NCI-H748 treated with DMSO at 0.1 percent for 48 hours (cell line): Measurements from ENCODE around the gene ABI1.
"Not testable (repeated sequence)": the region's sequence is repeated elsewhere in the genome, so short reads cannot be mapped to it uniquely, and the experiment has no call there.

Experiments
- DNase-seq: peaks from one replicate; lab custom pipeline; 2025; lab: John Stamatoyannopoulos, UW

The ABI1 gene

GRCh38 chr10:26860443-26861204 is at the start of gene ABI1:
Gene ABI1, minus strand, starts transcription at chr10:26860958. Its CDS starts 95 bp downstream, at chr10:26860863.
- peak; percentile 89 for DNase-seq

DNA sequence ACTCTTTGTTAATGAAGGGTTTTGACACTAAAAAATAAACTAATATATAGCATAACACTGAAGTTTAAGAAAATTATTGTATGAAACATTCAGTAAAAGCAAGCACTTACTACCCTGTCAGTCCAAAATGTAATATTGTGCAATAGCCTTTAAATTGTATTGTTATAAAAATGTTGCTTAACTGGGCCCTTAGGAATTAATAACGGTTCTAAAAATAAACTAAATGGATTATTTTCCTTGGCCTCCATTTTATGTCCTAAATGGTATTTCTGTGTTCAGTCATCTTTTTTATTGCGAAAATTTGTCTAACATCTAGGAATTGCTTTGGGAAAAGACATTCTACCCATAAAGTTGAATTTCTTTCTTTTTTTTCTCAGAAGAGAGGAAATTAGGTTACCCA is 49.0 kb upstream of the ABI1 start:
- DNase-seq, result no peak

- not testable (repeated sequence) for DNase-seq
These were observed 44.6 kb upstream of the ABI1 start for GRCh38 chr10:26905253-26905781.

DNA sequence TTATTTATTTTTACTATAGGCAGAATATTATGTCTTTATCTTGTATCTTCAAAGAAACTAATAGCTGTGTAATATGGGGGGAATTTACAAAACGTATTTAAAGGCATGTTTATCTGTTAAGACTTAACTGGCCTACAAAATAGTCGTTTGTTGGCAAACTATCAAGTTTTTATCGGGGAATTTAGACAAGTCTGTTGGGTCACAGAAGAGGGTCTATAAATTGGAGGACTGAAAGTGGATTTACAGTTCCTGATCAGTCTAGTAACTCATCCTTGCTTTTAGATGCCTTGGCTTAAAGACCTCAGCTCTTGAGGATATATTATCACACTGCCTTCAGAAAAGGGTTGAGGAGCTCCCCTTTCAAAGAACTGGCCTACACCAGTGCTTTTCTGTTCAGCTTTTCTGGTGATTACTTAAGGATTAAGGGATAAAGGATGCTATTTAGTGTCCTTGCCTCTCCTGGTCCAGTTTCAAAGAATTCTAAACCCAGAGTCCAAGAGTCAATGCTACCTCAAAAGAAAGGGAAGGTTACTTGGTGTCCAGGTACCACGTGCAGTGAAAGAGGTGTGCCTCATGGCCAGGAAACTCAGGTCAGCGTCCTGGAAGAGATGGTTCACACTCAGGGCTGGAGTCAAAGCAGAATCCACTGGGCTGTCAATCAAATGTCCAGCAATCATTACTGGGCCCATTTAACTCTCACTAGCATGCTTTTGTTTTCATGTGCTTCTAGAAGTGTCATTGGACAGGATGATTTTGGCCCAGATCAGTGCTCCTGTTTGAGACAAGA is 42.9 kb upstream of the ABI1 start:
- DNase-seq, result no peak

GRCh38 chr10:26892306-26892923 is 31.7 kb upstream of the ABI1 start:
- not testable (repeated sequence) for DNase-seq

- peak; percentile 8 for DNase-seq
These were observed 30.2 kb upstream of the ABI1 start for GRCh38 chr10:26890956-26891355.

DNA sequence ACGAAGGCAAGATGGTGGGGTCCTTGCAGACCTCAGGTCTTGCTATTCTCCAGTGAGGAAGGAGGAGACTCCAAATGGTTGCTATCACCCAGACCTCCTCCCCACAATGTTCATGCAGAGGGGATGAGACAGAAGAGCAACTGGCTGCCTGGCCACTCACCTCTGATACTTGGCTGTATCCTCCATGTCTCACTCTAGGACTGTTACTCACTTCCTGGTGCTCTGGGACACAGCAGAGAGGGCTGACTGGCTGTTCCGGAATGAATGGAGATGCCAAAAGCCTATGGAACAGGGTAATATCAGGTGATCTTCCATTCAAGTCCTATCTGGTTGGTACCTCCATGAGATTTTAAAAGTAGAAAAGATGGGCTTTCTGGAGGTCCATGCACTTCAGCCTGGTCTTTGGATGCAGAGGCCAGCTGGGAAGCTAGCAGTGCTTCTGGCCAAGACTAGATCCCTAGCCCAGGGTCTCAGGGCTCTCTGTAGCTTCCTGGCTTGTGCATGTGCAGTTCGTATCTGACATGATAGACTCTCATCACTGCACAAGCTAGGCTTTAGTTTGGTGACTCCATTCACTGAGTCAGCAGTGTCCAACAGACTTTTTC is 27.0 kb upstream of the ABI1 start:
- no peak for DNase-seq

DNA sequence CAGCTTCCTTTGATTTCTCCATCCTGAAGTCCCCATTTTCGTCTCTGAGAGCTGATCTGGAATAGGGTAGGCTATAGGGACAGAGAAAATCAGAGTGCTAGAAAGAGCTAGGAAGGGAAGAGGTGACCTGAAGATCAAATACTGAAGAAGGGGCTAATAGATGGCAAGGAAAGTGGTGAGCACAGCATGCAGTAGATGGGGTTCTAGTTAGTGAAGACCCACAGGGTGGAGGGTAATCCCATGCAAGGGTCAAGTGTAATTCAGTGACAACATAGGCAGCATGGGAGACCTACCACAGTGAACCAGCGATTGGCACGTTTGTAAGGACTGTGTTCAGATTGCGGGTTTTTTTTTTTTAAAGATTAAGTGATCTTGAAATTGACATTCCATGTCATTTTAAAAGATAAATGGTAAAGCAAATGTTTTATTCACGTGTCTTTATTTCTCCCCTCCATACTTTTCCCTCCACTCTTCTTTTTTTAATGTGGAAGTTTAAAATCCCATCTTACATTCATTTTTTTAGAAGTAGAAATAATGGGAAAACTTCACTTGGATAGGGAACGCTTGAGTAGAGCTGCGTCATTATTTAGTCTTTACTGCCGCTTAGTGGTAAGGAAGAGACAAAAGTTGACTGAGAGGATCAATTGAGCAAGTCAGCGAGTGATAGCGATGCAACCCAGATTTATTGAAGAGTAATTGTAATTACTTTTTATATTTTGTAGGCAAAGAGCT is 21.0 kb upstream of the ABI1 start:
- peak; percentile 46 for DNase-seq

GRCh38 chr10:26879744-26880143 is 19.0 kb upstream of the ABI1 start:
- DNase-seq, result peak; percentile 37

- DNase-seq, result no peak
These were observed 10.0 kb upstream of the ABI1 start for GRCh38 chr10:26870766-26871165.

DNA sequence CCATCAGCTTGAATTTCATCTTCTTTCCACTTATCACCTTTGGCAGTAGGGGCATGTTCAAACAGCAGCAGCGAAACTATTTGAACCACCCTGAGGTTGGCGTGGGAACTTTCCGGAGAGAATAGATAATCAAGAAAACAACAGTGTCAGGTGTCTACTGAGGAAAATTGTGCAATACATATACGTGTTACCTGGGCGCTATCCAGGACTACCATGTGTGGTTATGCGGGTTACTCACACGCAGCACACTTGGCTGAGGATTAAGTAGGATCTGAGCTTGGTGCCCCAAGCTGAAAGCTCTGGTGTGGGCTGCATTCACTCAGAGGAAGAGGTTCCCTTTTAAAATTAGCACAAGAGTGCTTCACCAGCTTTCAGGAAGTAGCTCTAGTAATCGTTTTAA is 8.8 kb upstream of the ABI1 start:
- no peak for DNase-seq

DNA sequence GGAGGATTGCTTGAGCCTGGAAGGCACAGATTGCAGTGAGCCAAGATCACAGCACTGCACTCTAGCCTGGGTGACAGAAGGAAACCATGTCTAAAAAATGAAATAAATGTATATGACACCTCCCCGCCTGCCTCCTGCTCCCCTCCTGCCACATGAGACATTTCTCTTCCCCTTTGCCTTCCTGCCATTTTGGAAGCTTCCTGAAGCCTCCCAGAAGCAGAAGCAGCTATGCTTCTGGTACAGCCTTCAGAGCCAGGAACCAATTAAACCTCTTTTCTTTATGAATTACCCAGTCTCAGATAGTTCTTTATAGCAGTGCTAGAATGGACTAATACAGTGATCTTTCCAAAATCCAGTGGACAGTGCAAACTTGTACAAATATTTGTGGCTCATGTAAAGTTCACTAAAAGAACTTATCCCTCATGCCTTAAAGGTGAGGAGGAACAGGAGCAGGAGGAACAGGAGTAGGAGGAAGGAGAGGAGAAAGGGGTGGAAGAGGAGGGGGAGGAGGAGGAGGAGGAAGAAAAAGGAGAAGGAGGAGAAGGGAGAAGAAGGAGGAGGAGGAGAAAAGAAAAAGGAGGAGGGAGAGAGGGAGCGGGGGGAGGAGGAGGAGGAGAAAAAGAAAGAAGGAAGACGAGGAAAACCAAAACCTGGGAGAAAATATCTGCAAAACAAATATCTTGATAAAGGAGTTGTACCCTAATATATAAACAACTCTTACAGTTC is 2.8 kb upstream of the ABI1 start:
- DNase-seq, result no peak

DNA sequence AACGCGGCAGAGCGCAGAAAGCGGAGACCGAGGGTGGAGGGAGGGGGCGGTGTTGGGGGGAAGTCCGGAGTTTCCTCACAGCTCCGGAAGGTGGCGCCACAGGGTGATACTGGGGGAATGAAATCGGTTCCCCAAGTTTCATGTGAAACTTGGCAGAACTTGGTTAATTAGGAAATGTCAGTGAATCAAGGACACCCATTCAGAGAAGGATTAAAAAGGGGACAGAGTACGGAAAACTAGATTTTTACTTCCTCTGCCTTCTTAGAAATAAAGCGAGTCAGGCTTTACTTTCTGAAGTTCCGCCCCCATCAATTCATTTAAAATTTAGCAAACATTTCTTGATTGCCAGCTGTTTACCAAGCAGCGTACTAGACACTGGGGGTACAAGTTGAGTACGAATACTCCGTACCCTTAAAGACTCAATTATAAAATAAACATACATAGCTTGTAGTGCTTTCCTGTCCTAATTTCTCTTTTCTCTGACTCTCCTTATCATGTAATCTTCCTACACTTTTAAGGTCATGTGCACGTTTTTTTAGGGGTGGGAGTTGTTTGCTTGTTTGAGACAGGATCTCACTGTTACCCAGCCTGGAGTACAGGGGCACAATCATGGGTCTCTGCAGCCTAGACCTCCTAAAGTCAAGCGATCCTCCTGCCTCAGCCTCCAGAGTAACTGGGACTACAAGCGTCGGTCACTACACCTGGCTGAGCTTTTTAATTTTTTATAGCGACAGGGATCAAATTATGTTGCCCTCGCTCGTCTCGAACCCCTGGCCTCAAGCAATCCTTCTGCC is 644 bp upstream of the ABI1 start:
- no peak for DNase-seq

GRCh38 chr10:26860102-26860442 is 686 bp downstream of the ABI1 start:
- DNase-seq, result no peak

DNA sequence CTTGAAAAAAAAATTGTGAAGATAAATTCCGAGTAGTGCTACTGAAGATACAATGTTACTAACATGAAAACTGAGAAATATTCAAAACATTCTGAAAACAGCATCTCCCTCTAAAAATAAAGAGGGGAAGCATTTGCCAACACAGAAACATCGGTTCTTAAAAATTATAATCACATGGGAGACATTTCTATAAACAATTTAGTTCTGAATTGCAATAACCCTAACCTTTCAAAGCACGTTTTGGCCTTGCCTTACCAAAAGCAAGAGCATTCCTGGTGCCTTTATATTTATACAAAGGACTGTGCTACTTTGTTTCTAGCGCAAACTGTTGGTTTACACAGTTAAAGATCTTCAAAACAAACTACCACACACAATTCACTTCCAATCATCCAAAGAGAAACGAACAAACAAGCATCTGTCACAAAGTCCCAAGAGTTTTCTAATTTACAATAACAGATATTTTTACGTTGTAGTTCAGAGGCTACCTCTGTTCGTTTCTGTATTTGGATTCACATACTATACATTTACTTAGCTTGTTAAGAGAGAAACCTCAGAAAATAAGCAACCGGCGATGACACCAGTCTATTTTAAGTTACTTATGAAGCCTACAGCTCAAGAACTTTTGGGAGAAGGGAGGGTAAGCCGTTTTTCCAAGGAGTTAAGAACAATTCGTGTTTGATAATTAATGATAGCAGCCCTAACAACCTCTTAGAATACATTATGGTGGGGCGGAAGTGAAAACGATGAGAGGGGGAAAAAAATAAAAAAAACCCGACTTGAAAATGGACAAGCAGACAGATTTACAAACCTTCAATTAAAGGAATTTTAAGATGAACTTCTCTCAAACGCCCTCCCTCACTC is 1.3 kb downstream of the ABI1 start:
- DNase-seq, result no peak

GRCh38 chr10:26858707-26859034 is 2.1 kb downstream of the ABI1 start:
- no peak for DNase-seq

GRCh38 chr10:26857991-26858706 is 2.6 kb downstream of the ABI1 start:
- no peak for DNase-seq

DNA sequence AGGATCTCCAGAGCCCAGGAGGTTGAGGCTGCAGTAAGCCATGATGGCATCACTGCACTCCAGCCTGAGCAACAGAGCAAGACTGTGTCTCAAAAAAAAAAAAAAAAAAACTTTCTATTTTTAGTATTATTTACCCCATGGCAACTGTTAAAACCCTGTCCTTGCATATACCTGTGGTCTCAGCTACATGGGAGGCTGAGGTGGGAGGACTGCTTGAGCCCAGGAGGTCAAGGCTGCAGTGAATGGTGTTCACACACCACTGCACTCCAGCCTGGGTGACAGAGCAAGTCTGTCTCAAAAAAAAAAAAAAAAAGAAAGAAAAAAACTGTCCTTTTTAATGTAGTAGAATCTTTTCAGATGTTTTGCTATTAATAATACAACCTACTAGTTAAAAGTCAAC is 3.2 kb downstream of the ABI1 start:
- DNase-seq, result not testable (repeated sequence)

DNA sequence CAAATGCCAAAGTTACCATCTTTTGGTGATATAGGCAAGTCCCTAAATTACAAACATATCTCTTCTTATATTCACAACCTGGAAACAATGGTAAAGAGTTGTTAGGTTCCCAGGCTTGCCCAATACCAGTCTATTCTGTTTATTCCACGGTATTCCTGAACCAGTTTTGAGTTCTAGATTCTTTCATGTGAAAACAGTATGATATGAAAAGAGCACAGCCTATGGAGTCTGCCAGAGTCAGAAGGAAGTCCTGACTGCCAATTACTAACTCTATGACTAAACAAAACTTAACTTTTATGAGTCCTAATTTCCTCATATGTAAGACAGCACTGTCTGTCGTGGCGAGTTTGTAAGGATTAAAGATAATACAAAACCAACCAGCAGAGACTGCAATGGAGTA is 5.6 kb downstream of the ABI1 start:
- DNase-seq, result no peak
